Retinal pigment epithelial cell (primary cell): Measurements from ENCODE around the gene FFAR3.

Source experiments
- DNase-seq: peaks from one replicate; pipeline ENCODE4 v3.0.0-alpha.2; 2010; ENCODE audit warnings: low read depth
- H3K4me3 ChIP-seq: 2 replicates; pipeline ENCODE4 v1.5.1; 2011; ENCODE audit warnings: mild to moderate bottlenecking, low read length, control low read depth, moderate library complexity
- CTCF ChIP-seq: conservative IDR thresholded peaks from 2 replicates; pipeline ENCODE4 v1.5.1; 2011; ENCODE audit warnings: low read depth, low read length, control low read depth, inconsistent platforms

FFAR3 gene

GRCh38 chr19:35357867-35358573, at the start of gene FFAR3:
FFAR3 (plus strand) TSS chr19:35358460; CDS start chr19:35358891, 431 bp downstream.
- no peak for TF ChIP-seq CTCF
- no peak for DNase-seq
- H3K4me3 ChIP-seq: no peak within 1 kb of the TSS

- H3K4me3 ChIP-seq: no peak overlapping the region
- no peak for TF ChIP-seq CTCF
- no peak for DNase-seq
Measured at GRCh38 chr19:35308910-35309309, 49.4 kb upstream of the FFAR3 start.

GRCh38 chr19:35309481-35310279, 48.6 kb upstream of the FFAR3 start:
- no peak overlapping the region for H3K4me3 ChIP-seq
- no peak for TF ChIP-seq CTCF
- DNase-seq: peak; percentile 39

GRCh38 chr19:35310331-35310730, 47.9 kb upstream of the FFAR3 start:
- no peak overlapping the region for H3K4me3 ChIP-seq
- no peak for DNase-seq
- TF ChIP-seq CTCF: no peak

- no peak for DNase-seq
- no peak for TF ChIP-seq CTCF
- H3K4me3 ChIP-seq: no peak overlapping the region
Measured at GRCh38 chr19:35310811-35311465, 47.3 kb upstream of the FFAR3 start.

- TF ChIP-seq CTCF: no peak
- no peak for DNase-seq
- H3K4me3 ChIP-seq: no peak overlapping the region
Measured at GRCh38 chr19:35311901-35312665, 46.2 kb upstream of the FFAR3 start.
